HG03432 (cell line): Measurements from ENCODE around the gene NPM1.

Experiments used
- ATAC-seq: cut with Tn5 transposase; IDR thresholded peaks from one replicate; pipeline ENCODE4 v1.9.1; 2021; ENCODE audit warnings: mild to moderate bottlenecking, moderate library complexity; ENCODE audit not compliant: unreplicated experiment

Gene NPM1

GRCh38 chr5:171427318-171428167, 39.9 kb downstream of the NPM1 start:
- no peak for ATAC-seq

DNA sequence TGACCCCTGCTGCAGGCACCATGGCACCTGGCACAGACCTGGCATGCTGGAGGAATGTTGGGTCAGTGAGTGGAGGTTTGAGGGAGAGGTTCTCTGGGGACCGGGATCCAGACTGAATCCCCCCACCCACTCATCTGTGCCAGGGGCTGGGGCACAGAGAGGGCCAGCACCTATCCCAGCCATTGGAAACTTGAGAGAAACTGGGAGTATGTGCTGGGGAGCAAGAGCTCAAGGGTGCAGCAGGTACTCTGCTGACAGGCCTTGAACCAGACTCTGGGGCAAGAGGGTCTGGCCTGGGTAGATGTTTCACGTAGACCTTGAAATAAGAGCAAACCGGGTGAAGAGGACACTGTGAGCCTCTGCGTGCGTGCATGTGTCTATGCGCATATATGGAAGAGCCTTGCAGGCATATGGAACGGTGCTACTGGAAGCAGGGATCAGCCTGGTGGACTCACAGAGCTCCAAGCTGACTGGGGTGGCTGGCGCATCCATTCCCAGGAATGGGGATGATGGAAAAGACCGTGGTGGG, 40.6 kb downstream of the NPM1 start:
- ATAC-seq: no peak

- ATAC-seq: no peak
Observed at GRCh38 chr5:171428809-171429542, 41.3 kb downstream of the NPM1 start.

DNA sequence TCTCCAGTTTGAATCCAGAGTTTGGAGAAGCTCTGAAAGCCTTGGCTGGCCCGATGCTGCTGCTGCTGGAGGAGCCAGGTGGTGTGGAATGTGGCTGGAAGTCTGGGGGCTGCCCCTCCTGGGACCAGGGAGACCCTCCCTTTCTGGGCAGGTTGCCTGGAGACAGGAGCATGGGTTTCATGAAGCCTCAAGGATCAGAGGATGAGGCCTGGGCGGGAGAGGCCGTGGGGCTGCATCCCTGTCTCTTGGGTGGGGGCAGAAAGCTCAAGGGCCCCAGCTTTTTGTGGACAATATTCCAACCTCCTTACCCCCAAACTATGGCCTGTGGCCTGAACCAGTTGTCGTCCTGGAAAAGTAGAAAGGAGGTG, 41.9 kb downstream of the NPM1 start:
- ATAC-seq: no peak

GRCh38 chr5:171431251-171431777, 43.7 kb downstream of the NPM1 start:
- no peak for ATAC-seq

GRCh38 chr5:171432076-171432475, 44.4 kb downstream of the NPM1 start:
- ATAC-seq: no peak

- ATAC-seq: no peak
Observed at GRCh38 chr5:171432583-171433351, 45.1 kb downstream of the NPM1 start.

GRCh38 chr5:171433352-171433698, 45.7 kb downstream of the NPM1 start:
- ATAC-seq: no peak

DNA sequence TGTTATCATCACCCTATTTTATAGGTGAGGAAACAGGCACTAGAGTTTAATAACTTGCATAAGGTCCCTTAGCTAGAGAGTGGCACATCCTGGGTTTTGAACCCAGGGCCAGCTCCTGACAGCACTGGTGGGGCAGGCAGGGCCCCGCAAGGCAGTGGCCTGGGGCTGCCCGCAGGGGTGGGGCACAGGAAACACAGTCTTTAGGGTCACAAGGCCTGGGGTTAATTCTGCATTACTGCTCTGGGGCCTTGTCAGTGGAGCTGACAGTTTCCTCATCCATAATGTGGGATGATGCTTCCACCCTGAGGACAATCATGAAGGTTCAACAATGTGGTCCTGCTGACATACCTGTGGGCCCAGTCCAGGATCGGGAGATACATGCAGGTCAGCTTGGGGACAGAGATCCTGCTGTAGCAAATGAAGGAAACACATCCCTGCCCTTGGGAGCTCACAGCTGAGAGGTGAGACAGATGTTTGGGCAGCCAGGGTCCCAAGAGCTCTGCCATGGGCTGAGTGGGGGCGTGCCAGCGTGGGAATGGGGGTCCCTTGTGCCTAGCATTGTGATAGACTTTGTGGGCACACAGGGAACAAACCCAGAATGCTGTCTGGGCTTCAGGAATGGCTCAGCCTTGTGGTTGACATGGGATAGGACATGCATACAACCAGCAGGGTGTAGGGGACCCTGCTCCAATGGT, 46.5 kb downstream of the NPM1 start:
- no peak for ATAC-seq

GRCh38 chr5:171434874-171435273, 47.2 kb downstream of the NPM1 start:
- no peak for ATAC-seq

GRCh38 chr5:171435908-171436307, 48.3 kb downstream of the NPM1 start:
- ATAC-seq: no peak

GRCh38 chr5:171436804-171437285, 49.2 kb downstream of the NPM1 start:
- ATAC-seq: no peak

DNA sequence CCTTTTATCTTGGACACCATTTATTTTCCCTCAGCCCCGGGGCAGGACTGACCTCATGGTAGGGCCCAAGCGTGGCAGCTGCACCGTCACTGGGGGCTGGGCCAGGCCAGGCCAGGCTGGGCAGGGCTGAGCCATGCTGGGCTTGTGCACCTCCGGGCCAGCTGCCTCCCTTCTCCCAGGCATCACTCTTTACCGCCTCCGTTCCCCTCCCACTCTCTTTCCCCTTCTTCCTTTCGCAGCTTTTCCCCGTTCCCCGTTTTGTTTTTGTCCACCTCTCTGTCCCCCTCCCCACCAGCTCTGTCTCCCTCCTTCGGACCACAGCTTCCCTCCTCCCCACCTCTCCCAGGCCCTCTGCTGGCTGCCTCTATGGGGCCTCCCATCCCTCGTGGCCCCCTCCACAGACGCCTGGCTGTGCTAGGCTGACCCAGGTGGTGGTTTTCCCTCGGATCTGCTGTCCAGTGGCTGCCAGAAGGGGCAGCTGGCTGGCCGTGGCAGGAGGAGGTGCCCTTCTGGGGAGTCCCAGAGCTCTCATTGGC, 49.7 kb downstream of the NPM1 start:
- ATAC-seq: no peak

DNA sequence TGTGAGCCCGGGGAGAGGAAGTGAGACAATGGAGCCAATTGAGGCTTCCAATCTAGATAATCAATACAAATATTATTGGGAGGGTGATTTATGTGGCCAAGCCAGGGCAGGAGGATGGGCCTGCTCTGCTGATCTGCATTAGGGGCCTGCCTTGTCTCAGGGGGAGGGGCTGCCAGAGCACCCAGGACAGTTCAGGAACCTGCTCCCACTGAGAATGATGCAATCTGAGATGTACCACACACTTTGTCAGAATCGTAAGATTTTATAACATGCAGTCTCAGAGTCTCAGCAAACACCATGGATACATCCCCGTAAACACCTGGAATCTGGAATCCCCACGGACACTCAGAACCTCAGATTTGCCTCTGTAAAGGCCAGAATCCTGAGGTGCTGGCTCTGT, 51.1 kb downstream of the NPM1 start:
- no peak for ATAC-seq

DNA sequence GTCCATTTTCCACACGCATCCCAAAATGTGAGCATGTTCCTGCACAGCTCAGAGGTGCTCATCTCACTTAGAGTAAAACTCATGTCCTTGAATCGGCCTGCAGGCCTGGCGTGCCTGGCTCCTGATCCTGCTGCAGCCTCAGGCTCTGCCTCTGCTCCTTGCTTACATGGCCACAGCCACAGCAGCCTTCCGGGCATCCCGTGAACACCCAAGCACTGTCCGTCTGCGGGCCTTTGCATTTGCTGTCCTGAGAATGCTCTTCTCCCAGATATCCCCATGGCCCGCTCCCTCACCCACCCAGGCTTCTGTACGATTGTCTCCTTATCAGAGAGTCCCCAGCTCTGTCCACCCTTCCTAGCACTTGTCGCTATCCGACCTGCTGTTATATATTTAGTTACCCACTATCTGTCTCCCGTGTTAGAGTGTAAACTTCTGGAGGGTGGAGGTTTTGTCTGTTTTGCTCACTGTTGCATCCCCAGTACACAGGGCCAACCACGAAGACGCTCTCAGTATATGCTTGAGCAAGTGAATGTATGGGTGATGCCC, 53.7 kb downstream of the NPM1 start:
- ATAC-seq: no peak

DNA sequence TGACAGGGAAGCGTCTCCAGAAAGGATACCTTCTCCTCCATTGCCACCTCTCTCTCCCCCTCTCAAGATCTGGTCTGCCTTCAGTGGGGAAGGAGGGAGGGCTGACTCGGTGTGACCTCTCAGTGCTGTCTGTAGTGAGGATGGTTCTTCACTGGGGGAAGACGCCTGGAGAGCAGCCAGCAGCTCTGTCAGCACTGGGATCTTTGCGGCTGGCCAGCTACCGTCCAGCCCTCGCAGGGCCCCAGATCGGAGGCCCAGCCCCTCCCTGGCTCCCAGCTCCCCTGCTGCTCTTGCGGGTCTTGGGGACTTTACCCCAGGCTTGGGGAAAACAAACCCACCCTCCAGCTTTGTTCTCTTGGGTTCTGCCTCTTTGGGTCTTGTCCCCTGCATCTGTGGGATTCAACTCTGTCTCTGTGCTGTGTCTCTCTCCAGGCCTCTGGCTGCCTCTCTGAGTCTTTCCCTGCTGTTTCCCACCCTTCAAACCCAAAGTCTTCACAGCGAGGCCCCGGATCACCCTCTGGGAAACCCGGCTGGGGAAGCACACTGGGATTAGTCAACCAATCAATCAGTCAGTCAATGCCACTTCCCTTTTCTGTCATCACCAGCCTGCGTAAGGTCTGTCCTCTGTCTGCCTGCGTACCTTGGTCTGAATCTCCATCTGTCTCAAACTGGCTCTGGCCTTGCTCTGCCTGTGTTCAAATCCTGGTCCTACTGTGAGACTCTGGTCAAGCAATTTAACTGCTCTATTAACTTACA, 54.8 kb downstream of the NPM1 start:
- ATAC-seq: peak; percentile 60

DNA sequence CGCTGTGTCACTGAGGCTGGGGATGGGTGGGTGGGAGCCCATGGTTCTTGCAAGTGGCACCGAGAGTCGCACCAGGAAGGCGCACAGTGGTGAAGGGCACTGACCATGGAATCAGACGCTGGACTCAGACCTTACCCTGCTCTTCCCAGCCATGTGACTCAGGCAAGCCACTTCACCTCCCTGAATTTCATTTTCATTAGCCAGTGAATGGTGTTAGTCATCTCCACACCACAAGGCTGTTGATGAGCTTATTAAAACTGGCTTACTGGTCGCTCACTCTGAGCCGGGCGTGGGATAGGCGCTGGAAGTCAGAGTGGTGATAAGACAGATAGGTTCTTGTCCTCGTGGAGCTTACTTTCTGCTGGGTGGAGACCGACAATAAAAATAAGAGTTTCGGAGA, 56.9 kb downstream of the NPM1 start:
- ATAC-seq: no peak

DNA sequence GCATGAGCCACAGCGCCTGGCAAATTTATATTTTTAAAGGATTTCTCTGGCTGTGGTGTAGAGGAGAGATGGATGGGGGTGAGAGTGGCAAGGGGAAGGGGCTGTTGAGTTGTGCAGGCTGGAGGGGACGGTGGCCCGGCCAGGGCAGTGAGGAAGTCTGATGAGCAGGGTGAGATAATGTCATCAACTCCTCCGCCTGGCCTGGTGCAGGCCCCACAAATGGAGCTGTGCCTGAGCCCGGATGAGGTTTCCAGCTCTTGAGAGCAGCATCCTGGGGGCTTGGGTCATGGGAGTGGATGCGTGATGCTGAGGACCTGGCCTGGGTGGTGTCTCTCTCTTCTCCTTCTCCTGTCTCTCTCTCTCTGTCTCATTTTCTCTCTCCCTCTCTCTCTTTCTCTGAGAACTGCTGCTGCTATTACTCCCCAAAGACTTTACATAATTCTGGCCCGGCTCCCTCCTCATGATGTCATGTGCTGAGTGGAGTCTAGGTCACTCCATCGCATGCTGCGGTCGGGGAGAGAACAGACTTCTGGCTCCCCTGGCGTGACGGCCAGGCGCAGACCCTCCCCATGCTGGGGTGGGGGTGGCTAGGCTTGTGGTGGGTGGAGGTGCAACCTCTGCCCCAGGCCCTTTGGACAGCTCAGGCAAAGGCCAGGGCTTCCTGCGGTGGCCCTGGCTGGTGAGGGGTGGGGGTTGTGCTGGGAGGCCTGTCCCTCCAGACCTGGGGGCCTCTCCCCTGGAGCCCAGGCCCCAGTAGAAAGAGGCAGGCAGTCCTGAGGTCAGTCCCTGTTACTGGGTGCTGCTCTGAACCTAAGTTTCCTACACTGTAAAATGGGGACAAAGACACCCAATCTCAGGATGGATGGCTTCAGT, 58.2 kb downstream of the NPM1 start:
- no peak for ATAC-seq
